Astrocyte (in vitro differentiated cells and primary cell): ENCODE data around the gene CD3E. TPM values are rescaled to one million over a fixed set of nuclear protein-coding genes. Genes with fewer than 3 reads are reported as not detected.

Experiments used
- DNase-seq: peaks from one replicate; pipeline ENCODE4 v3.0.0-alpha.2; 2010; ENCODE audit warnings: low read depth
- FAIRE-seq: peaks from 2 replicates; lab custom pipeline; 2011; peaks lifted over from hg19 to GRCh38; lab: Jason Lieb, UNC
- H2AFZ ChIP-seq: 2 replicates; pipeline ENCODE4 v1.6.0; 2012; ENCODE audit warnings: low read depth, low read length, inconsistent platforms
- H3K27ac ChIP-seq: 2 replicates; pipeline ENCODE4 v1.5.1; 2011; ENCODE audit warnings: low read depth, low read length, inconsistent platforms
- H3K27me3 ChIP-seq: 2 replicates; pipeline ENCODE4 v1.6.0; 2011; ENCODE audit warnings: low read length, inconsistent platforms; ENCODE audit not compliant: insufficient read depth
- H3K36me3 ChIP-seq: 2 replicates; pipeline ENCODE4 v1.5.1; 2011; ENCODE audit warnings: low read length, inconsistent platforms; ENCODE audit not compliant: insufficient read depth
- H3K4me1 ChIP-seq: 2 replicates; pipeline ENCODE4 v1.5.1; 2011; ENCODE audit warnings: low read length, inconsistent platforms; ENCODE audit not compliant: insufficient read depth
- H3K4me2 ChIP-seq: 2 replicates; pipeline ENCODE4 v1.6.0; 2012; ENCODE audit warnings: low read length, inconsistent platforms
- H3K4me3 ChIP-seq: 2 replicates; pipeline ENCODE4 v1.5.1; 2011; ENCODE audit warnings: low read depth, mild to moderate bottlenecking, low read length, inconsistent platforms; ENCODE audit not compliant: insufficient read depth
- H3K79me2 ChIP-seq: 2 replicates; pipeline ENCODE4 v1.6.0; 2012; ENCODE audit warnings: mild to moderate bottlenecking, low read length, inconsistent platforms; ENCODE audit not compliant: insufficient read depth
- H3K9ac ChIP-seq: 2 replicates; pipeline ENCODE4 v1.6.0; 2012; ENCODE audit warnings: mild to moderate bottlenecking, low read length, inconsistent platforms
- H3K9me3 ChIP-seq: 2 replicates; pipeline ENCODE4 v1.5.1; 2012; ENCODE audit warnings: low read depth, mild to moderate bottlenecking, low read length, inconsistent platforms; ENCODE audit not compliant: insufficient read depth
- H4K20me1 ChIP-seq: 2 replicates; pipeline ENCODE4 v1.6.0; 2012; ENCODE audit warnings: low read length, inconsistent platforms; ENCODE audit not compliant: insufficient read depth
- H3K27ac Mint-ChIP-seq: one replicate; pipeline ENCODE4 v1.8.0; 2021; ENCODE audit warnings: mild to moderate bottlenecking, mixed read lengths; ENCODE audit not compliant: unreplicated experiment
- H3K27me3 Mint-ChIP-seq: one replicate; pipeline ENCODE4 v1.8.0; 2021; ENCODE audit warnings: low read depth, mixed read lengths; ENCODE audit not compliant: unreplicated experiment
- H3K36me3 Mint-ChIP-seq: one replicate; pipeline ENCODE4 v1.8.0; 2021; ENCODE audit warnings: low read depth, mixed read lengths; ENCODE audit not compliant: unreplicated experiment
- H3K4me1 Mint-ChIP-seq: one replicate; pipeline ENCODE4 v1.8.0; 2021; ENCODE audit warnings: low read depth, mixed read lengths; ENCODE audit not compliant: unreplicated experiment
- H3K4me3 Mint-ChIP-seq: one replicate; pipeline ENCODE4 v1.8.0; 2021; ENCODE audit warnings: mild to moderate bottlenecking, moderate library complexity, mixed read lengths; ENCODE audit not compliant: unreplicated experiment
- H3K9me3 Mint-ChIP-seq: one replicate; pipeline ENCODE4 v1.8.0; 2021; ENCODE audit warnings: mild to moderate bottlenecking, mixed read lengths; ENCODE audit not compliant: unreplicated experiment
- EZH2 ChIP-seq: IDR thresholded peaks from 2 replicates; pipeline ENCODE4 v1.6.1; 2012; ENCODE audit warnings: mild to moderate bottlenecking, low read length, inconsistent platforms; ENCODE audit not compliant: insufficient read depth
- total RNA-seq: library from RNA; stranded (reverse); gene quantifications from 2 replicates; pipeline ENCODE4 v1.2.1, GENCODE V29; 2021
- TF ChIP-seq, protein P1 (sequence below): IDR thresholded peaks from 2 replicates; pipeline ENCODE4 v1.5.1; 2011; ENCODE audit warnings: low read depth, mild to moderate bottlenecking, inconsistent platforms, low read length, moderate library complexity; ENCODE audit not compliant: insufficient read depth

The CD3E gene
- total RNA-seq, 1 donor from 2014 or later: not detected

- Histone ChIP-seq H3K79me2 (no peaks in the 10 kb centered on the region), H3K9ac (no peak overlapping the region), H3K27me3 (peaks cover 14% of the 10 kb centered on the region), H3K4me3 (no peak overlapping the region), H3K27ac (no peak overlapping the region), H3K4me2 (no peak overlapping the region), H2AFZ (no peak overlapping the region), H3K9me3 (no peaks in the 10 kb centered on the region), H3K36me3 (no peaks in the 10 kb centered on the region), H4K20me1 (no peaks in the 10 kb centered on the region), H3K4me1 (no peaks in the 10 kb centered on the region)
- H3K36me3 Mint-ChIP-seq: no peaks in the 10 kb centered on the region
- H3K27ac Mint-ChIP-seq: no peak overlapping the region
- H3K27me3 Mint-ChIP-seq: peaks cover 37% of the 10 kb centered on the region
- no peaks in the 10 kb centered on the region for H3K4me1 Mint-ChIP-seq
- H3K9me3 Mint-ChIP-seq: no peaks in the 10 kb centered on the region
- DNase-seq (peak; percentile 18), FAIRE-seq (no peak)
- TF ChIP-seq EZH2: no peak
- TF ChIP-seq, protein P1, sequence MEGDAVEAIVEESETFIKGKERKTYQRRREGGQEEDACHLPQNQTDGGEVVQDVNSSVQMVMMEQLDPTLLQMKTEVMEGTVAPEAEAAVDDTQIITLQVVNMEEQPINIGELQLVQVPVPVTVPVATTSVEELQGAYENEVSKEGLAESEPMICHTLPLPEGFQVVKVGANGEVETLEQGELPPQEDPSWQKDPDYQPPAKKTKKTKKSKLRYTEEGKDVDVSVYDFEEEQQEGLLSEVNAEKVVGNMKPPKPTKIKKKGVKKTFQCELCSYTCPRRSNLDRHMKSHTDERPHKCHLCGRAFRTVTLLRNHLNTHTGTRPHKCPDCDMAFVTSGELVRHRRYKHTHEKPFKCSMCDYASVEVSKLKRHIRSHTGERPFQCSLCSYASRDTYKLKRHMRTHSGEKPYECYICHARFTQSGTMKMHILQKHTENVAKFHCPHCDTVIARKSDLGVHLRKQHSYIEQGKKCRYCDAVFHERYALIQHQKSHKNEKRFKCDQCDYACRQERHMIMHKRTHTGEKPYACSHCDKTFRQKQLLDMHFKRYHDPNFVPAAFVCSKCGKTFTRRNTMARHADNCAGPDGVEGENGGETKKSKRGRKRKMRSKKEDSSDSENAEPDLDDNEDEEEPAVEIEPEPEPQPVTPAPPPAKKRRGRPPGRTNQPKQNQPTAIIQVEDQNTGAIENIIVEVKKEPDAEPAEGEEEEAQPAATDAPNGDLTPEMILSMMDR: peak; percentile 29
- no peak overlapping the region for H3K4me3 Mint-ChIP-seq
Measured at GRCh38 chr11:118295815-118296454, 8.6 kb upstream of the CD3E start.

DNA sequence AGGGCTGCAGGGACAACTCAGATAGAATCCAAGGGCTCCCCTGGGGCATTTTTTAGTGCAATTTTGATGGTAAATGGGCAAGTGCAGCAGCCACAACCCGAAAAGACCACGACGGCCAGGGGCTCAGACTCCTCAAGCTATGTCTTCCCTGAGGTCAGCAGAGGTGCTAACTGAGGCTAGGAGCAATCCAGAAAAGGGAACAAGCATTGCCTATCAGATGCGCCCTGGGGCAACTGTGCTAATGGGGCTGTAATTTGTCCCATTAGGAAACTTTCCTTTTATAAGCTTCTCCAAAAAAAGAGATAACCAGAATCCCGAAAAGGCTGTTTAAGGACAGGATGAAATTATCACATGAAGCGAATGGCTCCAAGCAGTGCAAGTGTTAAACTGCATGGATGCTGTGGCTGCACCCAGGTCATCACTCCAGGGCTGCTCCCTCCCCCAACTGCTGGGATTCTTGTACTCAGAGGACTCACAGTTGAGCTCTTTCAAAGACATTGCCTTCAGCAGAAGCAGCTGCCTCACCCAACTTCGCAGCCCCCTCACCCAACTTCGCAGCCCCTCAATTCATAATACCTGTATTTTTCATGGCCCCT, 2.8 kb upstream of the CD3E start:
- H3K27ac ChIP-seq: no peak overlapping the region
- no peak overlapping the region for H3K4me3 Mint-ChIP-seq
- FAIRE-seq (no peak), DNase-seq (no peak)
- no peak overlapping the region for H3K27ac Mint-ChIP-seq
- no peak overlapping the region for H3K4me2 ChIP-seq
- TF ChIP-seq, protein P1: no peak
- TF ChIP-seq EZH2: no peak
- H3K36me3 Mint-ChIP-seq: no peaks in the 10 kb centered on the region
- no peak overlapping the region for H2AFZ ChIP-seq
- H3K79me2 ChIP-seq: no peaks in the 10 kb centered on the region
- no peaks in the 10 kb centered on the region for H3K36me3 ChIP-seq
- no peak overlapping the region for H3K4me3 ChIP-seq
- H3K9ac ChIP-seq: no peak overlapping the region
- no peaks in the 10 kb centered on the region for H3K9me3 Mint-ChIP-seq
- H3K27me3 ChIP-seq: peaks cover 5% of the 10 kb centered on the region
- no peaks in the 10 kb centered on the region for H3K9me3 ChIP-seq
- H3K4me1 Mint-ChIP-seq: peaks cover 3% of the 10 kb centered on the region
- no peaks in the 10 kb centered on the region for H3K4me1 ChIP-seq
- H3K27me3 Mint-ChIP-seq: peaks cover 43% of the 10 kb centered on the region
- H4K20me1 ChIP-seq: no peaks in the 10 kb centered on the region

GRCh38 chr11:118304227-118304567, 333 bp upstream of the CD3E start:
- no peaks in the 10 kb centered on the region for H4K20me1 ChIP-seq
- Mint-ChIP-seq H3K4me1 (peaks cover 6% of the 10 kb centered on the region), H3K27me3 (peaks cover 36% of the 10 kb centered on the region), H3K9me3 (no peaks in the 10 kb centered on the region), H3K36me3 (no peaks in the 10 kb centered on the region), H3K4me3 (no peak overlapping the region), H3K27ac (no peak overlapping the region)
- H3K4me1 ChIP-seq: no peaks in the 10 kb centered on the region
- no peaks in the 10 kb centered on the region for H3K9me3 ChIP-seq
- H2AFZ ChIP-seq: no peak overlapping the region
- H3K36me3 ChIP-seq: no peaks in the 10 kb centered on the region
- no peak for DNase-seq
- no peak overlapping the region for H3K9ac ChIP-seq
- TF ChIP-seq, protein P1: no peak
- no peak for TF ChIP-seq EZH2
- H3K4me3 ChIP-seq: no peak overlapping the region
- H3K79me2 ChIP-seq: no peaks in the 10 kb centered on the region
- FAIRE-seq: no peak
- H3K4me2 ChIP-seq: no peak overlapping the region
- peaks cover 4% of the 10 kb centered on the region for H3K27me3 ChIP-seq
- H3K27ac ChIP-seq: no peak overlapping the region
